Naive thymus-derived CD4-positive, alpha-beta T cell (primary cell): ENCODE results near the gene TRABD2B. TPM values are rescaled to one million over a fixed set of nuclear protein-coding genes. Genes with fewer than 3 reads are reported as not detected.

Source experiments
- ATAC-seq: fragments of 150-1000 bp; cut with Tn5 transposase; 2 replicates; pipeline ENCODE4 v1.10.0; 2021; ENCODE audit warnings: mild to moderate bottlenecking, moderate library complexity
- CTCF ChIA-PET: fragments of 350-600 bp; sonication (Branson Sonifier 250); formaldehyde crosslinking; loops from one replicate; lab custom pipeline; 2021; ENCODE audit warnings: antibody characterized with exemption; lab: Charles Lee
- POLR2A ChIA-PET: fragments of 350-600 bp; sonication (Branson Sonifier 250); formaldehyde crosslinking; loops from one replicate; lab custom pipeline; 2021; ENCODE audit warnings: antibody characterized with exemption, inconsistent platforms; lab: Charles Lee
- DNase-seq, 9 donors: peaks; one replicate each; pipeline versions ENCODE4 v3.0.0 to v3.0.0-alpha.2; 2020 to 2022; ENCODE audit warnings: mixed read lengths in 1 of 9
- H3K27ac ChIP-seq: one replicate; pipeline ENCODE4 v1.7.0; 2013; ENCODE audit warnings: mild to moderate bottlenecking, low read depth, low read length, moderate library complexity
- H3K27me3 ChIP-seq, 2 donors: one replicate each; pipeline ENCODE4 v1.7.0; 2013; ENCODE audit warnings: low read length in 2 of 2, mild to moderate bottlenecking in 2 of 2, moderate library complexity in 2 of 2; ENCODE audit not compliant: control insufficient read depth in 2 of 2, insufficient read depth in 2 of 2
- H3K36me3 ChIP-seq, 3 experiments: 1 replicate in 2 of 3; 2 replicates in 1 of 3; pipeline ENCODE4 v1.7.0; 2013; ENCODE audit warnings: low read length in 3 of 3, mild to moderate bottlenecking in 3 of 3, moderate library complexity in 1 of 3; ENCODE audit not compliant: insufficient read depth in 3 of 3, control insufficient read depth in 2 of 3
- H3K4me1 ChIP-seq, 2 donors: one replicate each; pipeline ENCODE4 v1.7.0; 2013; ENCODE audit warnings: low read length in 2 of 2, mild to moderate bottlenecking in 2 of 2, moderate library complexity in 1 of 2; ENCODE audit not compliant: control insufficient read depth in 2 of 2, insufficient read depth in 2 of 2
- H3K4me3 ChIP-seq: 2 replicates; pipeline ENCODE4 v1.7.0; 2013; ENCODE audit warnings: mild to moderate bottlenecking, low read length
- H3K9me3 ChIP-seq, 3 experiments: 1 replicate in 2 of 3; 2 replicates in 1 of 3; pipeline ENCODE4 v1.7.0; 2013; ENCODE audit warnings: low read length in 3 of 3; ENCODE audit not compliant: control insufficient read depth in 2 of 3
- H3K27ac Mint-ChIP-seq, 9 donors: one replicate each; pipeline ENCODE4 v1.8.0; 2020 to 2022; ENCODE audit warnings: mixed read lengths in 9 of 9, mild to moderate bottlenecking in 8 of 9, moderate library complexity in 5 of 9, inconsistent platforms in 2 of 9
- H3K27me3 Mint-ChIP-seq, 5 donors: one replicate each; pipeline ENCODE4 v1.8.0; 2021 to 2022; ENCODE audit warnings: mixed read lengths in 5 of 5, mild to moderate bottlenecking in 1 of 5
- H3K36me3 Mint-ChIP-seq, 5 donors: one replicate each; pipeline ENCODE4 v1.8.0; 2020 to 2022; ENCODE audit warnings: mixed read lengths in 5 of 5, mild to moderate bottlenecking in 3 of 5, inconsistent platforms in 1 of 5
- H3K4me1 Mint-ChIP-seq, 7 donors: one replicate each; pipeline ENCODE4 v1.8.0; 2020 to 2022; ENCODE audit warnings: mixed read lengths in 7 of 7, mild to moderate bottlenecking in 3 of 7, inconsistent platforms in 1 of 7
- H3K4me3 Mint-ChIP-seq, 10 donors: one replicate each; pipeline ENCODE4 v1.8.0; 2020 to 2022; ENCODE audit warnings: mild to moderate bottlenecking in 10 of 10, mixed read lengths in 10 of 10, moderate library complexity in 6 of 10, inconsistent platforms in 2 of 10
- H3K9me3 Mint-ChIP-seq, 11 donors: one replicate each; pipeline ENCODE4 v1.8.0; 2020 to 2022; ENCODE audit warnings: mixed read lengths in 11 of 11, mild to moderate bottlenecking in 4 of 11, inconsistent platforms in 1 of 11, moderate library complexity in 1 of 11
- intact Hi-C, 2 donors: fragments of 100-400 bp; cut with micrococcal nuclease; formaldehyde crosslinking; loops; one replicate each; pipeline ENCODE4 v1.15.1; 2023
- polyA plus RNA-seq, 2 donors: library from polyadenylated mRNA; unstranded; fragments of 300-500 nt; fragmentation: Illumina TruSeq; gene quantifications; one replicate each; pipeline ENCODE4 v1.2.3, GENCODE V29; 2021
- total RNA-seq, 6 experiments: library from RNA in 5 of 6; stranded (reverse) in 5 of 6; gene quantifications; 1 replicate in 5 of 6; 2 replicates in 1 of 6; pipeline ENCODE4 v1.2.3 and lab custom pipeline; 2021 to 2026

TRABD2B gene
- total and polyA plus RNA-seq, 7 experiments from 2014 or later, result not detected

DNA sequence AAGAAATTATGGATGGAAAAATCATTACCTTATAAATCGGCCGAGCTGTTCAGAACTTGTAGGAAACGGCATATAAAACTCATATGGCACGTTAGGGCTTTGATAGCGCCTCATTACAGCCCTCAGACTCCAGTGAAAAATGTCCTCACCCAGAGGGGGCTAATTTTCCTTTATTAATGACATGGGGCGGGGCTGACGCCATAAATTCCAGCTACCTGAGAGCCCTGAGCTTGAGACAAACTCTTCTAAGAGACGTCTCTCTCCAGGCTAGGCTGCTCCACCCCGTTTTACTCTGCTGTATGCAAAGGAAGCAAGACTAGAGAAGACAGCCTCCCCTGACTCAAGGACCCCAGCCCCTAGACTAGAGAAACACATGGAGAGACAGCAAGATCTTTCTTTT is 149.4 kb downstream of the TRABD2B start:
- Mint-ChIP-seq H3K27ac (no peak overlapping the region), H3K36me3 (no peaks in the 10 kb centered on the region), H3K4me3 (no peak overlapping the region), H3K9me3 (peaks cover 0 to 2% (median 0%) of the 10 kb centered on the region in 11 donors), H3K27me3 (peaks cover 5 to 10% (median 9%) of the 10 kb centered on the region in 5 donors), H3K4me1 (no peaks in the 10 kb centered on the region)
- Histone ChIP-seq H3K27ac (no peak overlapping the region), H3K4me1 (no peaks in the 10 kb centered on the region), H3K9me3 (no peaks in the 10 kb centered on the region), H3K36me3 (no peaks in the 10 kb centered on the region), H3K27me3 (no peaks in the 10 kb centered on the region), H3K4me3 (no peak overlapping the region)
- intact Hi-C loops, result no loop called here
- ChIA-PET POLR2A (no interaction called here), CTCF (no interaction called here)
- DNase-seq (no peak), ATAC-seq (no peak)

DNA sequence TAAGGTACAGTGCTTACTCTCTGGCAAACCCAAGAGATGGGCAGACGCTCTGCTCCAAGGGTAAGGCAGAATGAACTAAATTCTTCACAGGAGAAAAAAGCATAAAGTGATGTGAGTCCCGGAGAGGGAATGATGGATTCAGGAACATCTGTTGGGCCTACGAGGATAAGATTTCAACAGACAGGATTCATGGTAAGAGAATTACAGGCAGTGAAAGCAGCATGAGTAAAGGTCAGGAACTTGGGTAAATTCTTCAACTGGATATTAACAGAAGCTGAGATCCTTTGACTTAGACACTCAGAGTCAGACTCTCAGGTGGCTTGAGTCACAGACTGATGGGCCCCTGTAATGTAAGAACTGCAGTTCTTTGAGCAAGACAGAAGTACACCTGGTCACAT is 152.6 kb downstream of the TRABD2B start:
- ChIA-PET CTCF (no interaction called here), POLR2A (no interaction called here)
- no peak for DNase-seq
- Histone ChIP-seq H3K9me3 (no peaks in the 10 kb centered on the region), H3K4me3 (no peak overlapping the region), H3K27ac (no peak overlapping the region), H3K36me3 (no peaks in the 10 kb centered on the region), H3K27me3 (no peaks in the 10 kb centered on the region), H3K4me1 (no peaks in the 10 kb centered on the region)
- H3K9me3 Mint-ChIP-seq, result peaks cover 0 to 2% (median 0%) of the 10 kb centered on the region in 11 donors
- intact Hi-C loops, result no loop called here
- no peaks in the 10 kb centered on the region for H3K36me3 Mint-ChIP-seq
- no peak overlapping the region for H3K27ac Mint-ChIP-seq
- ATAC-seq, result no peak
- H3K27me3 Mint-ChIP-seq, result peaks cover 5 to 15% (median 12%) of the 10 kb centered on the region in 5 donors
- H3K4me1 Mint-ChIP-seq, result no peaks in the 10 kb centered on the region
- H3K4me3 Mint-ChIP-seq, result no peak overlapping the region

DNA sequence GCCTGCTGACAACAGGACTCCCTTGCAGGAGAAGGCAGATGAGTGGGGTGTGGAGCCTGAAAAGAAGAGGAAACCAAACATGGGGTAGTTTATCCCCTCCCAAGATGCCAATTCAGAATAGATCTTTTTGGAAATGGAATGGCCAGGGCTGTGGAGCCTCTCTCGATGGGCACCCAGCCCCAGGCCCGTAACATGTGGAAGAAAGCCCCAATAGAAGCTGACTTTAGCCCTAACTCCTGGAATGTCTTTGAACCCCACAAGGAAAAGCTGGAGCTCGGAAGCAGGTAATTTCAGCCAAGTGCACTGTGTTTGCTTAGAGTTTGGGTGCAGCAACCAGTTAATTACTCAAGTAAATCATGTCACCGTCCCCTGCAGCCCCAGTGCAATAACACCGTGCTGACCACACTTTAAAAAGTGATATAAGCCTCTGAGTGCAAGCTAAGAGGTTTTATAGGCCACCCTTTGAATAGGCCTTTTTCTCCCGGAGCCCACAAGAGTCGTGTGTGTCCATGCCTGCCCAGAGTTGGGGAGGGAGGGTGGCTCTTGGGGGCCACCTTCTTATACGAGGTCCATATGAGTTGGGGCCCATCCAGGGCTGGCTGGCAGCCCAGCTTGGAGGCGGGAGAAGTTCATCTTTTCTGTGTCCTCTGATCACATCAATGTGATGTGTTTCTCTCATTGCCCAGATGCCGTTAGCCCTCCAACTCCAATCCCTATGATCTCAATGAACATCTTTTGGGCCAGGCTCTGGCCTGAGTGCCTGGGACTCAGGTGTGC is 153.2 kb downstream of the TRABD2B start:
- H3K27me3 ChIP-seq, result no peaks in the 10 kb centered on the region
- no peaks in the 10 kb centered on the region for H3K9me3 ChIP-seq
- no peaks in the 10 kb centered on the region for H3K4me1 ChIP-seq
- no peaks in the 10 kb centered on the region for H3K4me1 Mint-ChIP-seq
- no peak overlapping the region for H3K27ac Mint-ChIP-seq
- H3K27ac ChIP-seq, result no peak overlapping the region
- H3K36me3 Mint-ChIP-seq, result no peaks in the 10 kb centered on the region
- intact Hi-C loops, result no loop called here
- H3K36me3 ChIP-seq, result no peaks in the 10 kb centered on the region
- ChIA-PET POLR2A (no interaction called here), CTCF (no interaction called here)
- H3K4me3 Mint-ChIP-seq, result no peak overlapping the region
- H3K9me3 Mint-ChIP-seq, result peaks cover 0 to 2% (median 0%) of the 10 kb centered on the region in 11 donors
- H3K4me3 ChIP-seq, result no peak overlapping the region
- no peak for ATAC-seq
- DNase-seq, result no peak
- peaks cover 5 to 15% (median 12%) of the 10 kb centered on the region in 5 donors for H3K27me3 Mint-ChIP-seq

DNA sequence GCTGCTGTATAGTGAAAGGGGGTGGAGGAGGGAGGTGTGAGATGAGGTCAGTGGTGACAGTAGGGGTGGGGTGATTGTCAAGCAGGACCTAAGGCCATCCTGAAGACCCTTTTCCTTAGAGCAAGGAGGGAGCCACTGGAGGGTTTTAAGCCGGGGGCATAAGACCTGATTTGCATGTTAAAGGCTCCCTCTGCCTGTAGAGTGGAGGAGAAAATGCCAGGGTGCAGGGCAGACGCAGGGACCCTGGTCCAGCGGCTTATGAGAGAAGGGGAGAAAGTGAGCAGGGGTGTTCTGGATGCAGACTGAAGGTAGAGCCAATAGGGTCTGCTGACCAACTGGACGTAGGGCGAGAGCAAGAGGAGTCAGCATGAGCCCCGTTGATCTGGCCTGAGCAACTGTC is 154.1 kb downstream of the TRABD2B start:
- no peaks in the 10 kb centered on the region for H3K27me3 ChIP-seq
- Mint-ChIP-seq H3K9me3 (peaks cover 0 to 2% (median 0%) of the 10 kb centered on the region in 11 donors), H3K4me1 (no peaks in the 10 kb centered on the region), H3K36me3 (no peaks in the 10 kb centered on the region), H3K27ac (no peak overlapping the region), H3K4me3 (no peak overlapping the region), H3K27me3 (peaks cover 5 to 15% (median 14%) of the 10 kb centered on the region in 5 donors)
- ChIA-PET CTCF (no interaction called here), POLR2A (no interaction called here)
- no peak for ATAC-seq
- no peak overlapping the region for H3K4me3 ChIP-seq
- no peaks in the 10 kb centered on the region for H3K36me3 ChIP-seq
- no peak overlapping the region for H3K27ac ChIP-seq
- no peaks in the 10 kb centered on the region for H3K4me1 ChIP-seq
- no peak for DNase-seq
- H3K9me3 ChIP-seq, result no peaks in the 10 kb centered on the region
- intact Hi-C loops, result no loop called here

DNA sequence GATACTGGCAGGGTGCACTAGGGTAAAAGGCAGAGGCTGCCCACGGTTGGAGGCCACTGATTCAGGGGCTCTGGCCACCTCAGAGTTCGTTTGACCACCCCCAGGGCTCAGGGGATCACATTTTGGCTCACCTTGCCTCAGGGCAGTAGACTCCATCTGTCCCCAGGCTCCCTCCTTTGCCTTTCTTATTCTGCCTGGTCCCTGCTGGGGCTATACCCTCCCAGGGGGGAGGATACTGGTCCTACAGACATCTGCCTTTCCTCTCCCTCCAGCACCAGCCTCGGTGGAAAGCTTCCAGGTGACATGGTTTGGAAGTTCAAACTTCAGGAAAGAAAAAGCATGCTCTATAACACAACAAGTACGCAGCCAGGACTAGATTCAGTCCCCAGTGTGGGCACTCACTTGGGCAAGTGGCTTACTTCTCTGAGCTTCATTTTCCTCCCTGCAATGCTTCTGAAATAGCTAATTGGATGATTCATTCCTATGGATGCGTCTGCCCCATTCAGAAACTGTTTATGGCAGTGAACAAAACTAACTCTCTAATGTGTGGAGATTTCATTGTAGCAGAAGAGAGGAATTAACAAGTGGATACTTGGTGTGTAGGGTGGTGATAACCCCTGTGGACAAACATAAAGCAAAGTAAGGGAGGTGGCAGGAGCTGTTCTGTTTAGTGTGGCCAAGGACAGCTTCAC is 154.8 kb downstream of the TRABD2B start:
- H3K36me3 ChIP-seq, result no peaks in the 10 kb centered on the region
- no peak for DNase-seq
- H3K4me3 ChIP-seq, result no peak overlapping the region
- ChIA-PET CTCF (no interaction called here), POLR2A (no interaction called here)
- no peaks in the 10 kb centered on the region for H3K4me1 Mint-ChIP-seq
- no peaks in the 10 kb centered on the region for H3K9me3 ChIP-seq
- no peak overlapping the region for H3K4me3 Mint-ChIP-seq
- ATAC-seq, result no peak
- no peaks in the 10 kb centered on the region for H3K27me3 ChIP-seq
- no peaks in the 10 kb centered on the region for H3K36me3 Mint-ChIP-seq
- H3K27ac ChIP-seq, result no peak overlapping the region
- peaks cover 5 to 16% (median 15%) of the 10 kb centered on the region in 5 donors for H3K27me3 Mint-ChIP-seq
- no peak overlapping the region for H3K27ac Mint-ChIP-seq
- intact Hi-C loops, result no loop called here
- peaks cover 0 to 2% (median 0%) of the 10 kb centered on the region in 11 donors for H3K9me3 Mint-ChIP-seq
- no peaks in the 10 kb centered on the region for H3K4me1 ChIP-seq

DNA sequence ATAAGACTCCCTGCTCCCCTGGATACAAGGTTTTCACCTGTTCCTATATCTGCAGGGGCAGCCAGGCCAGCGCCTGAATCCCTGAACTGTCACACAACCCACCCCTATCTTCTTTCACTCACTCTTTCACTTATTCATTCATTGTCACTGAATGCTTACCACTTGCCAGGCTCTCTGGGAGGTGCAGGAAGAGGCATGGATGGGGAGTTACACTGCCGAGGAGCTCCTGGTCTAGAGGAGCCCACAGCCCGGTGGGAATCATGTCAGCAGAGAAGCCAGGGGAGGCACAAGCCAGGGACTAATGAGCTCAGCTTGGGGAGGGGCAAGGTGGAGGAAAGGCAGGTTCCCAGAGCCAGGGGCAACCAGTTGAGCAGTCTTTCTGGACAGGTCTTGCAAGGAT is 155.8 kb downstream of the TRABD2B start:
- Histone ChIP-seq H3K27ac (no peak overlapping the region), H3K9me3 (no peaks in the 10 kb centered on the region), H3K4me3 (no peak overlapping the region), H3K27me3 (no peaks in the 10 kb centered on the region), H3K4me1 (no peaks in the 10 kb centered on the region), H3K36me3 (no peaks in the 10 kb centered on the region)
- H3K4me3 Mint-ChIP-seq, result no peak overlapping the region
- CTCF ChIA-PET, result no interaction called here
- DNase-seq, result no peak
- no peak for ATAC-seq
- H3K27me3 Mint-ChIP-seq, result peaks cover 5 to 19% (median 15%) of the 10 kb centered on the region in 5 donors
- H3K9me3 Mint-ChIP-seq, result no peaks in the 10 kb centered on the region
- intact Hi-C loops, result no loop called here
- no peaks in the 10 kb centered on the region for H3K4me1 Mint-ChIP-seq
- no peaks in the 10 kb centered on the region for H3K36me3 Mint-ChIP-seq
- POLR2A ChIA-PET, result no interaction called here
- no peak overlapping the region for H3K27ac Mint-ChIP-seq
